HepG2 (cell line): ENCODE measurements around the gene DHFR. TPM values are rescaled to one million over a fixed set of nuclear protein-coding genes. Genes with fewer than 3 reads are reported as not detected.

ENCODE experiments used
- ATAC-seq: fragments of 200-7000 bp; cut with Tn5 transposase; 3 replicates; pipeline ENCODE4 v1.9.1; 2020; ENCODE audit warnings: mild to moderate bottlenecking, moderate library complexity
- BruUV-seq: library from RNA; stranded (reverse); fragments of 400-500 nt; replicated peaks from 2 replicates; lab custom pipeline; 2021; lab: Mats Ljungman, UMichigan
- CTCF ChIA-PET: fragments of 300-600 bp; formaldehyde crosslinking; extraction: SDS; loops from one replicate; lab custom pipeline; 2021; ENCODE audit warnings: low total read pairs, inconsistent platforms, low intra/inter-chr PET ratio; lab: Yijun Ruan, JAX
- POLR2A ChIA-PET: fragments of 350-600 bp; sonication (Branson Sonifier 250); formaldehyde crosslinking; loops from one replicate; lab custom pipeline; 2020; ENCODE audit warnings: antibody characterized with exemption, inconsistent platforms; lab: Yijun Ruan, JAX
- DNase-seq: peaks from one replicate; pipeline ENCODE4 v3.0.0-alpha.2; 2015; ENCODE audit warnings: low spot score
- FAIRE-seq: peaks from 3 replicates; lab custom pipeline; 2011; peaks lifted over from hg19 to GRCh38; lab: Jason Lieb, UNC
- H2AFZ ChIP-seq: one replicate; pipeline ENCODE4 v1.6.1; 2011; ENCODE audit warnings: low read length, inconsistent platforms
- H3K27ac ChIP-seq: fragments of 300-600 bp; 3 replicates; pipeline ENCODE4 v1.8.0; 2011; ENCODE audit warnings: mixed run types, mild to moderate bottlenecking, mixed read lengths, low read length, inconsistent platforms; ENCODE audit not compliant: insufficient read depth; ENCODE audit errors: extremely low read length
- H3K27me3 ChIP-seq, 2 experiments: fragments of 200-600 bp in 1 of 2; 2 replicates in 1 of 2; 3 replicates in 1 of 2; pipeline versions ENCODE4 v1.6.0 to v1.8.0; 2011; ENCODE audit warnings: low read length in 2 of 2, mild to moderate bottlenecking in 2 of 2, moderate library complexity in 2 of 2, inconsistent platforms in 1 of 2; ENCODE audit not compliant: insufficient read depth in 2 of 2, control insufficient read depth in 1 of 2
- H3K36me3 ChIP-seq, 2 experiments: fragments of 200-600 bp in 1 of 2; replicated peaks in 1 of 2; 2 replicates in 1 of 2; 3 replicates in 1 of 2; pipeline versions ENCODE4 v1.5.1 to v1.8.0; 2011; ENCODE audit warnings: low read length in 2 of 2, inconsistent platforms in 1 of 2; ENCODE audit not compliant: insufficient read depth in 2 of 2, control insufficient read depth in 1 of 2
- H3K4me1 ChIP-seq: 2 replicates; pipeline ENCODE4 v1.5.1; 2012; ENCODE audit warnings: low read length, inconsistent platforms; ENCODE audit not compliant: insufficient read depth
- H3K4me2 ChIP-seq: 2 replicates; pipeline ENCODE4 v1.6.0; 2011; ENCODE audit warnings: low read depth, low read length, inconsistent platforms
- H3K4me3 ChIP-seq, 3 experiments: fragments of 200-600 bp in 1 of 3; sonication (generic), shearing (Covaris generic) in 1 of 3; replicated peaks in 1 of 3; 2 replicates each; pipeline ENCODE4 v1.5.1; 2011 to 2016; ENCODE audit warnings: low read length in 3 of 3, inconsistent platforms in 2 of 3, low read depth in 2 of 3, mild to moderate bottlenecking in 2 of 3, control low read depth in 1 of 3, mixed read lengths in 1 of 3; ENCODE audit not compliant: insufficient read depth in 1 of 3
- H3K79me2 ChIP-seq: one replicate; pipeline ENCODE4 v1.6.1; 2011; ENCODE audit warnings: low read length, inconsistent platforms; ENCODE audit not compliant: insufficient read depth
- H3K9ac ChIP-seq: 2 replicates; pipeline ENCODE4 v1.6.0; 2011; ENCODE audit warnings: mild to moderate bottlenecking, low read depth, low read length, inconsistent platforms; ENCODE audit not compliant: insufficient read depth
- H3K9me3 ChIP-seq: 2 replicates; pipeline ENCODE4 v1.5.1; 2012; ENCODE audit warnings: mild to moderate bottlenecking, low read length
- H4K20me1 ChIP-seq: 2 replicates; pipeline ENCODE4 v1.6.0; 2011; ENCODE audit warnings: inconsistent platforms, mild to moderate bottlenecking, low read length, moderate library complexity; ENCODE audit not compliant: insufficient read depth
- MAFG ChIP-seq: sonication (generic); formaldehyde crosslinking; IDR thresholded peaks from 2 replicates; pipeline ENCODE4 v1.5.1; 2020; ENCODE audit warnings: mild to moderate bottlenecking, missing genetic modification reagents
- MBD4 ChIP-seq: IDR thresholded peaks from 2 replicates; pipeline ENCODE4 v1.6.1; 2012; ENCODE audit warnings: low read length, inconsistent platforms, borderline replicate concordance
- ZBTB1 ChIP-seq: sonication (generic); formaldehyde crosslinking; IDR thresholded peaks from 2 replicates; pipeline ENCODE4 v1.4.0; 2020; ENCODE audit warnings: missing genetic modification reagents, borderline replicate concordance
- ZEB1 ChIP-seq: IDR thresholded peaks from 2 replicates; pipeline ENCODE4 v1.6.1; 2012; ENCODE audit warnings: mild to moderate bottlenecking, low read depth, inconsistent platforms; ENCODE audit not compliant: insufficient replicate concordance
- ZNF432 ChIP-seq: sonication (generic); formaldehyde crosslinking; IDR thresholded peaks from 2 replicates; pipeline ENCODE4 v1.5.0; 2020; ENCODE audit warnings: missing genetic modification reagents, mild to moderate bottlenecking, borderline replicate concordance
- ZNF768 ChIP-seq: sonication (generic); formaldehyde crosslinking; IDR thresholded peaks from 2 replicates; pipeline ENCODE4 v1.4.0; 2020; ENCODE audit warnings: missing genetic modification reagents
- WGBS: methylation state at CpG from one replicate; pipeline ENCODE4 v1.1.6; 2017; ENCODE audit warnings: low lambda C conversion rate; 5-methylcytosine and 5-hydroxymethylcytosine counted together
- in situ Hi-C: cut with HindIII; loops from 2 replicates; pipeline ENCODE4 v1.10.0; 2017; ENCODE audit warnings: low pct_unique_long_range_greater_than_20kb; ENCODE audit not compliant: extremely low pct_ligation_motif_present
- intact Hi-C: fragments of 100-400 bp; cut with micrococcal nuclease; formaldehyde crosslinking; loops from one replicate; pipeline ENCODE4 v1.10.0; 2022; ENCODE audit not compliant: unreplicated experiment
- polyA plus RNA-seq, 8 experiments: library from polyadenylated mRNA; depleted of rRNA in 3 of 8; stranded (reverse) in 7 of 8; unstranded in 1 of 8; fragments of >200 nt; fragmentation: Illumina TruSeq in 4 of 8; extraction: Trizol in 4 of 8; gene quantifications; 2 replicates each; pipeline versions ENCODE4 v1.2.1 to v1.2.3, GENCODE V29; 2011 to 2016; ENCODE audit warnings: low read depth in 4 of 8, missing spikeins in 1 of 8, mixed read lengths in 1 of 8; ENCODE audit not compliant: insufficient read depth in 1 of 8
- total RNA-seq, 5 experiments: library from RNA; depleted of rRNA; stranded (reverse); fragments of >200 nt; fragmentation: Illumina TruSeq; extraction: Trizol; gene quantifications; 2 replicates each; pipeline ENCODE4 v1.2.3, GENCODE V29; 2016; ENCODE audit warnings: low read depth in 1 of 5
- TF ChIP-seq, protein P1 (sequence below): IDR thresholded peaks from 2 replicates; pipeline ENCODE4 v1.6.1; 2012; ENCODE audit warnings: low read depth, low read length, improper control_type of control experiment
- TF ChIP-seq, protein P2 (sequence below): sonication (generic); formaldehyde crosslinking; IDR thresholded peaks from 2 replicates; pipeline ENCODE4 v1.5.0; 2020; ENCODE audit warnings: mild to moderate bottlenecking, missing genetic modification reagents

Gene DHFR
- total and polyA plus RNA-seq, 2 of the 13 experiments (the other 11 are each of a cell fraction or from before 2014, with no cell fraction given) = 22.8 to 59.0 TPM

DNA sequence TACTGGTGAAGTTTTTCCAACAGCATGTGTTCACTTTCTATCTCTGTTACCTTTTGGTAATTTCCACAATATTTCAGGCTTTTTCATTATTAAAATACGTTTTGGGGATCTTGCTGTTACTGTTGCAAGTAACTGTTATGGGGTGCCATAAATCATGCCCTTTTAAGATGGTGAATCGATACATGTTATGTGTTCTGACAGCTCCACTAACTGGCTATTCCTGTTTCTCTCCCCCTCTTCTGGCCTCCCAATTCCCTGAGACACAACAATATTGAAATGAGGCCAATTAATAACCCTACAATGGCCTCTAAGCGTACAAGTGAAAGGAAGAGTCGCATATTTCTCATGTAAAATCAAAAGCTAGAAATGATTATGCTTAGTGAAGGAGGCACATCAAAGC is 13.4 kb downstream of the DHFR start:
- BruUV-seq = no TSS peak
- Histone ChIP-seq H3K4me1 (no peaks in the 10 kb centered on the region), H3K4me3 (no peak overlapping the region), H3K27ac (no peak overlapping the region), H2AFZ (no peak overlapping the region), H4K20me1 (no peaks in the 10 kb centered on the region), H3K9ac (no peak overlapping the region), H3K36me3 (peaks cover 3 to 12% of the 10 kb centered on the region in 2 experiments), H3K27me3 (no peaks in the 10 kb centered on the region), H3K9me3 (no peaks in the 10 kb centered on the region), H3K79me2 (no peaks in the 10 kb centered on the region), H3K4me2 (no peak overlapping the region)
- ChIA-PET POLR2A (no interaction called here), CTCF (no interaction called here)
- DNase-seq (no peak), FAIRE-seq (no peak), ATAC-seq (no peak)
- no peak for TF ChIP-seq ZBTB1 (CRISPR knock-in tag)
- TF ChIP-seq ZEB1 = no peak
- no peak for TF ChIP-seq ZNF768 (CRISPR knock-in tag)
- no peak for TF ChIP-seq MBD4
- TF ChIP-seq ZNF432 = no peak
- TF ChIP-seq, protein P1, sequence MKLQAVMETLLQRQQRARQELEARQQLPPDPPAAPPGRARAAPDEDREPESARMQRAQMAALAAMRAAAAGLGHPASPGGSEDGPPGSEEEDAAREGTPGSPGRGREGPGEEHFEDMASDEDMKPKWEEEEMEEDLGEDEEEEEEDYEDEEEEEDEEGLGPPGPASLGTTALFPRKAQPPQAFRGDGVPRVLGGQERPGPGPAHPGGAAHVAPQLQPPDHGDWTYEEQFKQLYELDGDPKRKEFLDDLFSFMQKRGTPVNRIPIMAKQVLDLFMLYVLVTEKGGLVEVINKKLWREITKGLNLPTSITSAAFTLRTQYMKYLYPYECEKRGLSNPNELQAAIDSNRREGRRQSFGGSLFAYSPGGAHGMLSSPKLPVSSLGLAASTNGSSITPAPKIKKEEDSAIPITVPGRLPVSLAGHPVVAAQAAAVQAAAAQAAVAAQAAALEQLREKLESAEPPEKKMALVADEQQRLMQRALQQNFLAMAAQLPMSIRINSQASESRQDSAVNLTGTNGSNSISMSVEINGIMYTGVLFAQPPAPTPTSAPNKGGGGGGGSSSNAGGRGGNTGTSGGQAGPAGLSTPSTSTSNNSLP = no peak
- TF ChIP-seq, protein P2, sequence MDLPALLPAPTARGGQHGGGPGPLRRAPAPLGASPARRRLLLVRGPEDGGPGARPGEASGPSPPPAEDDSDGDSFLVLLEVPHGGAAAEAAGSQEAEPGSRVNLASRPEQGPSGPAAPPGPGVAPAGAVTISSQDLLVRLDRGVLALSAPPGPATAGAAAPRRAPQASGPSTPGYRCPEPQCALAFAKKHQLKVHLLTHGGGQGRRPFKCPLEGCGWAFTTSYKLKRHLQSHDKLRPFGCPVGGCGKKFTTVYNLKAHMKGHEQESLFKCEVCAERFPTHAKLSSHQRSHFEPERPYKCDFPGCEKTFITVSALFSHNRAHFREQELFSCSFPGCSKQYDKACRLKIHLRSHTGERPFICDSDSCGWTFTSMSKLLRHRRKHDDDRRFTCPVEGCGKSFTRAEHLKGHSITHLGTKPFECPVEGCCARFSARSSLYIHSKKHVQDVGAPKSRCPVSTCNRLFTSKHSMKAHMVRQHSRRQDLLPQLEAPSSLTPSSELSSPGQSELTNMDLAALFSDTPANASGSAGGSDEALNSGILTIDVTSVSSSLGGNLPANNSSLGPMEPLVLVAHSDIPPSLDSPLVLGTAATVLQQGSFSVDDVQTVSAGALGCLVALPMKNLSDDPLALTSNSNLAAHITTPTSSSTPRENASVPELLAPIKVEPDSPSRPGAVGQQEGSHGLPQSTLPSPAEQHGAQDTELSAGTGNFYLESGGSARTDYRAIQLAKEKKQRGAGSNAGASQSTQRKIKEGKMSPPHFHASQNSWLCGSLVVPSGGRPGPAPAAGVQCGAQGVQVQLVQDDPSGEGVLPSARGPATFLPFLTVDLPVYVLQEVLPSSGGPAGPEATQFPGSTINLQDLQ (CRISPR knock-in tag) = no peak
- no peak for TF ChIP-seq MAFG (CRISPR knock-in tag)
- intact Hi-C loops (no loop called here), in situ Hi-C loops (no loop called here)
- WGBS = 93% methylated on average over 4 of the region's 4 CpGs
